ENCODE data around the gene AOAH.
A peak's percentile ranks its signal among the peaks of the same experiment; 100 is the strongest.

The AOAH gene

GRCh38 chr7:36606976-36607720, 117.1 kb downstream of the AOAH start:
- no peaks in the 10 kb centered on the region for H3K9me3 Mint-ChIP-seq
- H3K36me3 Mint-ChIP-seq (ENCODE audit: low read depth) = no peaks in the 10 kb centered on the region
- H3K4me3 Mint-ChIP-seq = no peak overlapping the region
- peaks cover 31% of the 10 kb centered on the region for H3K4me1 Mint-ChIP-seq
- TF ChIP-seq, protein P1, sequence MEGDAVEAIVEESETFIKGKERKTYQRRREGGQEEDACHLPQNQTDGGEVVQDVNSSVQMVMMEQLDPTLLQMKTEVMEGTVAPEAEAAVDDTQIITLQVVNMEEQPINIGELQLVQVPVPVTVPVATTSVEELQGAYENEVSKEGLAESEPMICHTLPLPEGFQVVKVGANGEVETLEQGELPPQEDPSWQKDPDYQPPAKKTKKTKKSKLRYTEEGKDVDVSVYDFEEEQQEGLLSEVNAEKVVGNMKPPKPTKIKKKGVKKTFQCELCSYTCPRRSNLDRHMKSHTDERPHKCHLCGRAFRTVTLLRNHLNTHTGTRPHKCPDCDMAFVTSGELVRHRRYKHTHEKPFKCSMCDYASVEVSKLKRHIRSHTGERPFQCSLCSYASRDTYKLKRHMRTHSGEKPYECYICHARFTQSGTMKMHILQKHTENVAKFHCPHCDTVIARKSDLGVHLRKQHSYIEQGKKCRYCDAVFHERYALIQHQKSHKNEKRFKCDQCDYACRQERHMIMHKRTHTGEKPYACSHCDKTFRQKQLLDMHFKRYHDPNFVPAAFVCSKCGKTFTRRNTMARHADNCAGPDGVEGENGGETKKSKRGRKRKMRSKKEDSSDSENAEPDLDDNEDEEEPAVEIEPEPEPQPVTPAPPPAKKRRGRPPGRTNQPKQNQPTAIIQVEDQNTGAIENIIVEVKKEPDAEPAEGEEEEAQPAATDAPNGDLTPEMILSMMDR (IDR thresholded peaks at IDR 0.05; ENCODE audit: unreplicated experiment in 3 of 3) = no peak
- peaks cover 4% of the 10 kb centered on the region for H3K27me3 Mint-ChIP-seq (ENCODE audit: low read depth)
- H3K27ac Mint-ChIP-seq = peak overlapping the region in 1 of 3 experiments; percentile 5

DNA sequence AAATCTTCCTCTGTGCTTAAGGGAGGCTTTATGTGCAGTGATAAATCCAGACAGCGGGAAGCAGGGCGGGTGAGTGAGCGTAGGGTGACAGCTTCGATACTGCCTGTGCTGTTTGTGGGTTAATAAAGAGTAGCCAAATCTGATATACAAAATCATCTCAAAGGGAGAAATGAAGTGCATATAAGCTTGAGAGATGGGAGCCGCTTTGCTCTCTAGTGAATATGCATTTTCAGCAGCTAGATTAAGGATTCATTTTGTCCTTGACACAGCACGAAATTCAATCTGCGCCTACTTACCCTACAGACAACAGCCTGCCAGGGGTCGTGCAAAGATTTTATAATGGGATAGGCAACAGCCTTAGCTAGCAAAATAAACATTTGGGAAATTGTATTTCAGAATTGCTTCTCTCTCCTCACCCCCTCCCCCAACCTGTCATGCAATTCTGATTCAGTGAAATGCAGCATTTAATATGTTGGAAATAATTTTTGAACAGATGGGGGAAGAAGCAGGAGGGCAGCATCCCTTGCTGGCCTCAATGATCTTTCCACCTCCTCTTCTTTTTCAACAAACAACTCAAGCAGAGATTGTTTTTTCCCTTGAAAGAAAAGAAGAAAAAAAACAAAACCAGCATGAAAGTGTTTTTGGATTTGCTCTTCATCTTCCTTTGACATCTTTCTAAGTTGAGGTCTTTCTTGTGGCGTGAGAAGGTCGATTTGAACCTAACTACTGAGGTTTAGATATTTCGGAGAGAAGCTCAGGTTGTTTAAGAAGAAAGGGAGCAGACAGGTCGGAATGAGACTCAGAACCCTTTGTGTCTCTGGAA, 117.9 kb downstream of the AOAH start:
- TF ChIP-seq, protein P1 (IDR thresholded peaks at IDR 0.05; ENCODE audit: unreplicated experiment in 3 of 3) = no peak
- H3K36me3 Mint-ChIP-seq (ENCODE audit: low read depth) = no peaks in the 10 kb centered on the region
- no peak overlapping the region for H3K4me3 Mint-ChIP-seq

DNA sequence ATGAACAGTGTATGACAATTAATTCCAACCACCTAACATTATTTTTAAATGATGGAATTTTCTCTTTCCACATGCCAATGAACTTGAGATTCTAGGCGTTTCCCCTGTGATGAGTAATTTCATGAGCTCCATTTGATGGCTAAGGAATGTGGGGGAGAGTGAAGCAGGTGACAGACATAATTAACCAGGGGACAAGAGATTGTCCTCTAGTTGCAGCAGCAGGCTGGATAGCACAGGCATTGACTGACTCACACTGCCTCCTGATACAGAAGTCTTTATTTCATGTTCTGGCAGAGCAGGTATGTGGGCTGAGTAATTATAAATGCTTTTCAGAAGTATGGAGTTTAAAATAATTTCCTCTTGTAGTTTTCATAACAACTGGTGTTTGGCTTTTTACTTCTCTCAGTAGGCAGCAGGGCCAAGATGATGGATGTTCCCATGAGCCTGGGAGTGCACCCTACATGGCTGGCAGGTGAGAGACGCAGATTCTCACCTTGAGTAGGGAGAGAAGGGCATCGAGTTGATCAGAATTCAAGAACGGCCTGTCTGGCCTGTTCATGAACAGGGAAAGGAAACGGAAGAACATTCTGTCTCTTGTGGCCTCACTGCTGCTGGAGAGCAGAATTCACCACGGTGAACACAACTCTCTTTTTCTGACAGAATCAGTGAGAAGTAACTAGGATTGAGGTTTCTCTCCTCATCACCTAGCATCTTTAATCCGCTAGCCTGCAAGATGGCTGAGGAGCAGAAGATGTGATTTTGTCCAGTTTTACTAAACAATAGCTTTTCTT, 118.8 kb downstream of the AOAH start:
- H3K4me1 Mint-ChIP-seq = peaks cover 36% of the 10 kb centered on the region

More for the DNA sequence above, 117.9 kb downstream of the AOAH start:
- no peaks in the 10 kb centered on the region for H3K9me3 Mint-ChIP-seq
- H3K27ac Mint-ChIP-seq = peak overlapping the region in 1 of 3 experiments; percentile 48
- peaks cover 36% of the 10 kb centered on the region for H3K4me1 Mint-ChIP-seq
- peaks cover 4% of the 10 kb centered on the region for H3K27me3 Mint-ChIP-seq (ENCODE audit: low read depth)

GRCh38 chr7:36604806-36605205, 119.5 kb downstream of the AOAH start:
- no peaks in the 10 kb centered on the region for H3K36me3 Mint-ChIP-seq (ENCODE audit: low read depth)
- TF ChIP-seq, protein P1 (IDR thresholded peaks at IDR 0.05; ENCODE audit: unreplicated experiment in 3 of 3) = no peak
- peak overlapping the region in 2 of 3 experiments; percentile 34 to 67 for H3K27ac Mint-ChIP-seq
- no peak overlapping the region for H3K4me3 Mint-ChIP-seq
- peaks cover 36% of the 10 kb centered on the region for H3K4me1 Mint-ChIP-seq
- H3K9me3 Mint-ChIP-seq = no peaks in the 10 kb centered on the region
- peaks cover 4% of the 10 kb centered on the region for H3K27me3 Mint-ChIP-seq (ENCODE audit: low read depth)

More for the DNA sequence above, 118.8 kb downstream of the AOAH start:
- TF ChIP-seq, protein P1 (IDR thresholded peaks at IDR 0.05; ENCODE audit: unreplicated experiment in 3 of 3) = no peak
- H3K36me3 Mint-ChIP-seq (ENCODE audit: low read depth) = no peaks in the 10 kb centered on the region
- peak overlapping the region in 2 of 3 experiments; percentile 34 to 67 for H3K27ac Mint-ChIP-seq
- peaks cover 4% of the 10 kb centered on the region for H3K27me3 Mint-ChIP-seq (ENCODE audit: low read depth)
- H3K4me3 Mint-ChIP-seq = no peak overlapping the region
- no peaks in the 10 kb centered on the region for H3K9me3 Mint-ChIP-seq

- Mint-ChIP-seq H3K4me1 (peaks cover 36% of the 10 kb centered on the region), H3K4me3 (no peak overlapping the region), H3K27me3 (ENCODE audit: low read depth) (no peaks in the 10 kb centered on the region), H3K27ac (no peak overlapping the region), H3K36me3 (ENCODE audit: low read depth) (no peaks in the 10 kb centered on the region), H3K9me3 (no peaks in the 10 kb centered on the region)
- TF ChIP-seq, protein P1 (IDR thresholded peaks at IDR 0.05; ENCODE audit: unreplicated experiment in 3 of 3) = no peak
Observed at GRCh38 chr7:36602934-36603887, 121.1 kb downstream of the AOAH start.

Data from nephron (organoid).